Medulla oblongata (tissue), 1 donor: ENCODE data around the gene WAPL.

Experiments
- DNase-seq: peaks from one replicate; pipeline ENCODE4 v3.0.0-alpha.2; 2015; ENCODE audit errors: extremely low spot score

WAPL gene

DNA sequence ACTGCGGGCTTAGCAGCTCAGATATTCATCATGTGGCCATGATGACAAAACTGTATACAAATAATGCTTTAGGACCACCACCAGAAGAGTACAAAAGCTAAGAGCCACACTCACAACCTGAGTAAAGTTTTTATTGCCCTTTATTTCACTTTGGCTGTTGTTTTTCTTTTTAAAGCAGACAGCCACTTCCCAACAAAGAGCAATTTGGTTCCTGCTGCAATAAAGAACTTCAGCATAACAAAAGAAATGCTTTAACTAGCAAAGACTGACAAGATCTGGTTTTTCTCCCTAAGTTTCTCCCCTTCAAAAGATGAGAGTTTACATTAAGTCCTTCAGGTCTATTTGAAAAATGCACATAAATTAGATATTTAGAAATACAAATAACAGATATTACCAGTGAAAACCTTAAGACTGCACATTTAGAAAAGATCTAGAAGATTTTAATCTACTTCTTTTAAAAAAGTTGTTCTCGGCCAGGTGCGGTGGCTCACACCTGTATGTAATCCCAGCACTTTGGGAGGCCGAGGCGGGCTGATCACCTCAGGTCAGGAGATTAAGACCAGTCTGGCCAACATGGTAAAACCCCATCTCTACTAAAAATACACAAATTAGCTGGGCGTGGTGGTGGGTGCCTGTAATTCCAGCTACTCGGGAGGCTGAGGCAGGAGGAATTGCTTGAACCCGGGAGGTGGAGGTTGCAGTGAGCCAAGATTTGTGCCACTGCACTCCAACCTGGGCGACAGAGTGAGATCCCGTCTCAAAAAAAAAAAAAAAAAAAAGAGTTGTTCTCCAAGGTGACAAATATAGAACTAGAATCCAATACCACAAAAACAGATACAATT is 59.4 kb downstream of the WAPL start:
- no peak for DNase-seq

- no peak for DNase-seq
Observed at GRCh38 chr10:86451604-86451960, 70.0 kb downstream of the WAPL start.

DNA sequence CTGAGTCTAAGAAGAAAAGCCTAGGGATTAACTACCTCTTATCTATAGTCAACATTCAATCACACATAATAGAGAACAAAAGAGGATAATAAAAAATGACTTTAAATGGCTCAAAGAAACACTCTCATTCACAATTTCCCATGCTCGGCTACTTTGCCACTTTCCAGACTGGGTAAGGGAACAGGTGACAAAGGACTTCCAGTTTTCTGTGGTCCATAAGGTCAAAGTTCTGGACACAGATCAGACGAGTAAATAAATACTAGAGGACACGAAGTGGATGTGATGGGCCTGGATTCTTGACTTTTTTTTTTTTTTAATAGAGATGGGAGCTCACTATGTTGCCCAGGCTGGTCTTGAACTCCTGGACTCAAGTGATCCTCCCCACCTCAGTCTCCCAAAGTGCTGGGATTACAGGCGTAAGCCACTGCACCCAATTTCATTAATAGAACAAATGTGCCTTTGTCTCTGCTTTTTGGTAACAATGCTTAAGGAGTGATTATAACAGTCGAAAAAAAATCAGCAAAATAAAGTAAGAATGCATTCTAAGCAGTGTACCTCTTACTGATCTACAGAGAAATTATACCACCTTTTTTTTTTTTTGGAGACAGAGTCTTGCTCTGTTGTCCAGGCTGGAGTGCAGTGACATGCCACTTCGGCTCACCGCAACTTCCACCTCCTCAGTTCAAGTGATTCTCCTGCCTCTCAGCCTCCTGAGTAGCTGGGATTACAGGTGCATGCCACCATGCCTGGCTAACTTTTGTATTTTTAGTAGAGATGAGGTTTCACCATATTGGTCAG is 70.6 kb downstream of the WAPL start:
- no peak for DNase-seq

GRCh38 chr10:86449926-86450558 is 71.5 kb downstream of the WAPL start:
- no peak for DNase-seq

DNA sequence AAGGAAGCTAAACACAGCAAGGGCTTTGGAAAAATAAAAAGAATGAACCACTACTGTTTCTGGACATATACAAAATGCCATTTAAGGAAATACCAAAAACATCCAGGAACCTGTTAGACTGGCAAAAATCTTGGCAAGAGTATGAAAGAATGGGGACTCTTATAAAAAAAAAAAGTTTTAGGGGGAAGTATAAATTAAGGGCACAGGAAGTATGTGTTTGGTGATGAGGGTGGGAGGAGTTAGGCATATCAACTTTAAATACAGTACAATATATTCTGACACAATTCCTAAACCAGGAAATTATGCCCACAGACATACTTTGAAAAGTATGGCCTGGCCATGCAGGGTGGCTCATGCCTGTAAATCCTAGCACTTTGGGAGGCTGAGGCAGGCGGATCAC is 74.2 kb downstream of the WAPL start:
- DNase-seq, result no peak

DNA sequence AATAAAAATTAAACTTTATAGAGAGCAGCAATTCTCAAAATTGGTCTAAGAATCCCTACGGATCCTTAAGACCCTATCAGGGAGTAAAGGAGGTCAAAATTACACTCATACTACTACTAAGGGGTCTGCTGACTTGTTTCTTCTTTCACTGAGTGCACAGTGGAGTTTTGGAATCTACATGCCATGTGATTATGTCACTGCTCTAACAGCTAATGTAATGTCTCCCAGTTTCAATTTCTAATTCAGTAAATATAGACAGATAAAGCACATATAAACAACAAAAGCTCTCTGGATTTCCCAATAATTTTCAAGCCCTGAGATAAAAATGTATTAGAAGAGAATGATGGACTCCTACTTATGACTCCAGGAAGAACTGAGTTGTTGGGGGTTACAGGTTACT is 74.6 kb downstream of the WAPL start:
- peak; percentile 61 for DNase-seq

GRCh38 chr10:86446440-86446839 is 75.2 kb downstream of the WAPL start:
- no peak for DNase-seq

GRCh38 chr10:86443936-86444335 is 77.7 kb downstream of the WAPL start:
- DNase-seq, result no peak

DNA sequence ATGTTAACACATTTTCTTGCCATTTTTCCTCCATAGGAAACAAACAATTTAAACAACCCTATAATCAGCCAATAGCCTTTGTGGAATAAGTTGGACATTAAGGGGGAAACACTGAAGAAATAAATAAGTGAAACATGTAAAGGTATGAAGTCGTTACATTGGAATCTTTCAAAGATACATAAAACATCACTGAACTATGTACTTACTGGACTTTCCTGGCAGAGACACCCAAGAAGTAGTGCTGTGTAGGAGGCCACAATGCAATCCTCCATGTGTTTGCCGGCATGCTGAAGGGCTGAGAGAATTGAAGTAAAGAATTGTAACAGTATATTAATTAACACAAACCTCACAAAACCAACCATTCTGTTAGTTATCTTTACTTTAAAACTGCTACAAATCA is 78.5 kb downstream of the WAPL start:
- no peak for DNase-seq

DNA sequence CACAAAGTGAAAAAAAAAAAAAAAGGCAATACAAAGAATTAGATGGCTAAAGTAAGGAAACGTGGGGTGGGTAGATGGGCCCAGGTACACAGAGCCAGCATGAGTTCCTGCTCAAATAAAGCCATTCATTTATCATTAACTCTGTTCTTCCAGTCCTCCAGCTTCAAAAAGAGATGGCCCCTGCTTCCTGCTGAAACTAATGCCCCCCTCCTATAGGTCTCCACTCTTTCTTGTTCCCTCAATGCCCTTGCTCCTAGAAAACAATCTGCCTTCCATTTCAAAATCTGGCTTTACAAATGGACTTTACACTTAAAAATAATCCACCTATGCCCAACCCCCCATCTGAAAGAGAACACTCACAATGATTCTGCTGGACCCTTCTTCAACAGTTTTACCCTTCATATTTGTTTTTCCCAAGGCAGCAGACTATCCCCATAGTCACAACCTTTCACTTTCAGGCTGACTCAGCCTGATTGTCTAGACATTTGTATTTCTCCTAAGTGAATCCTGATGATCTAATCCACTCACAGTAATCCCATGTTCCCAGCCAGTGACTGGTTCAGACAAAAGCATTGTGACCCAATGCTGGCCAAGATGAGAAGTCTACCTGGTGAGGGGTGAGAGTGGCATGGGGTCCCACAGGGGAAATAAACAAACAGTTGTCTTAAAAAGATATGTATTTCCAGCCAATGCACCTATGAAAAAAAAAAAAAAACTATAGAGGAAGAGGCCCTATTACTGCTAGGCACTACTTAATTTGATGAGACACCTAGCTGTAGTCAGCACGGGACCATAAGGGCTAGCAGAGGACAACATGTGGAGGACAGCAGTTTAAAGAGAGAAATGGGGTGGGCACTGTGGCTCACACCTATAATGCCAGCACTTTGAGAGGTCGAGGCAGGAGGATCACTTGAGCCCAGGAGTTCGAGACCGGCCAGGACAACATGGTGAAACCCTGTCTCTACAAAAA is 80.4 kb downstream of the WAPL start:
- DNase-seq, result peak; percentile 61

DNA sequence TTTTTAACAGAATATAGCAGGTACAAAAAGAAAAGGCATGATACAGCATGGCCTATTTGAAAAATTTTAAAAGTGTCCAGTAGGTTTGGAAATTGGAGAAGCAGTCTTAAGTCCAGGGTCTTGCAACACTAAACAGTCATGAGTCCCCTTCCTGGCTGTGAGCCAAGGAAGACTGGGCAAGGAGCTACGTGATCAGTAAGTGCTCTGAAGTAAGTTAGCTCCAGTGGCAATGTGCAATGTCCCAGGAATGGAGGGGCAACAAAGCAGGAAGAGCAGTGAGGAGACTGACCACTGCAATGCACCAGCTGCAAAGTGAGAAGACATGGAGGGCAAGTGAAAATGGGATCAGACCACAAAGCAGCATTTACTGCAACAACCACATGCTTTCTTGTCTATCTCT is 82.0 kb downstream of the WAPL start:
- DNase-seq, result peak; percentile 92

GRCh38 chr10:86438091-86438749 is 83.4 kb downstream of the WAPL start:
- no peak for DNase-seq

GRCh38 chr10:86437447-86437846 is 84.1 kb downstream of the WAPL start:
- no peak for DNase-seq

GRCh38 chr10:86436963-86437362 is 84.6 kb downstream of the WAPL start:
- no peak for DNase-seq

DNA sequence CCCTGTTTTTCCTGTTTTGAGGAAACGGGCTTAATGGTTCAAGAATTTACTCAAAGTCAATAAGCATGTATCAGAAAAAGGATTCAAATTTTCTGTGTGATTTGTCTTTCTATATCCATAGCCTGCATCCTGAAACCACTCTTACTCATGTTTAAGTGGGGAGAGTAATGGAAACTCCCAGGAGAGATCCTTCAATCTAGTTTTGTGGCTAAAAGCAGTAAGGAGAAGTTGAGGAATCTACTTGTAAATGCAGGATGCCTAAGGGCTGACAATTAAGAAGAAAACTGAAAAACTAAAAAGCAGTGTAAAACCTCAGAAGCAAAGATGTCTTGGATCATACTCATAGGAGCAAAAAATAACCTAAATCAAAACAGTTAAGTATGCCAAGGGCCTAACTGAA is 86.9 kb downstream of the WAPL start:
- DNase-seq, result no peak

GRCh38 chr10:86423739-86424138 is 97.9 kb downstream of the WAPL start:
- no peak for DNase-seq

GRCh38 chr10:86419101-86419500 is 102.5 kb downstream of the WAPL start:
- no peak for DNase-seq

DNA sequence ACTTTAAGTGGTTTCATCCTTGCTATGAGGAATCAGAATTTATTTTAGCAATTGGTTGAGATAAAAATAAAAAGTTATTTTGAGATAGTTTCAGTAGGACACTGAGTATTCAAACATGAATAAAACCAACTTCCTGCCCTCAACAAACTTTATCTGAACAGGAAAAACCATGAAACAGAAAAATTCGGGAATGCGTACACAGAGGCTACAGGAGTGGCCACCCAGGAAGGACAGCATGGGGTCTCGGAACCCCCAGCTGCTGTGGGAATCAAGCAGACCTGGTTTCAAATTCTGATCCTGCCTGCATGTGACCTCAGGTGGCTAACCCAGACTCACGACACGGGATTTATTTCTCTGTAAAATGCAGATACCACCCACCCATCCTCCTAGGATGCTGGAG is 106.0 kb downstream of the WAPL start:
- DNase-seq, result no peak

DNA sequence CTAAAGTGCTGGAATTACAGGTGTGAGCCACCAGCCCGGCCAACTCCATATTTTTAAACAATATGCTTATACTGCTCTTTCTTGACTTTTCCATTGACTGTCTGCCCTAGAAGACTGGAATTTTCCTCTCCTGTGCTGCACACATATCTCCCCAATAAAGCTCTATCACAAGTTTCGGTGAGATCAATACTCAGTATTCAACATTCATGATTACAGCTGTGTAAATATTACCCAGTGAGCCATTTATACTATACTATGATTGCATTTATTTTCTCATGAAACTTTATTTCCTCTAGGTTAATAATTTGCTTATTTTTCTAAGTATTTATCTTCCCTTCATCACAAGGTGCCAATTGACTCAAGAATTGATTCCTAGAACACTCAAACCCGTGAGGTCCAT is 106.5 kb downstream of the WAPL start:
- no peak for DNase-seq

DNA sequence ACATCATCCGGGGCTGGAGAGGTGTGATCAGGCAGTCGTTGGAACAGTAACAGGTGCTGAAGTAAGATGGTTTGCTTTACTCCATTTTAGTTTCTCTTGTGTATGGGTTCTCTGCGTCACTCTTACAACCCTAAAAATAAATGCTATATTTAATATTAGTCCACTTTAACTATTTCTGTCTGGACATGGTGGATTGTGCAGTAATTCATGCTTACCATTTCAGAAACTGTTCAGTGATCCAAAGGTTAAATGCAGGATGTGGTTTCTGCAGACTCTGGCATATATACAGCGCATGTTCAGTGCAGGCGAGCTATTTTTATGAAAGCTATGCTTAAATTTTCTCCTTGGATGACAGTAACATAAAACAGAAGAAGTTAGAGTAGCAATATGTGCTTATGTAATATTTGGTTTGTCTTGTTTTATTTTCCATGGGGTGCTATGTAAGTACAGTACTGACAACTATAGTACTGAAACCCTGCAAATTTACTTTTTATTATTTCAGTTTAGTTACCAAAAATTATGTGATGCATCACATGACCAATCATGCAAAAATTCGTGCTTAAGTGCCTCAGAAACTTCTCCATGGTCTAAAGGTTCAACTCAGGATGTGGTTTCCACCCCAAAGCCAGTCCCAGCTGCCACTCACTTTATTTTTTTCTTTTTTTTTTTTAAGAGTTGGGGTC is 108.4 kb downstream of the WAPL start:
- DNase-seq, result peak; percentile 4
